ENCODE results near the gene DOK4.

DNA sequence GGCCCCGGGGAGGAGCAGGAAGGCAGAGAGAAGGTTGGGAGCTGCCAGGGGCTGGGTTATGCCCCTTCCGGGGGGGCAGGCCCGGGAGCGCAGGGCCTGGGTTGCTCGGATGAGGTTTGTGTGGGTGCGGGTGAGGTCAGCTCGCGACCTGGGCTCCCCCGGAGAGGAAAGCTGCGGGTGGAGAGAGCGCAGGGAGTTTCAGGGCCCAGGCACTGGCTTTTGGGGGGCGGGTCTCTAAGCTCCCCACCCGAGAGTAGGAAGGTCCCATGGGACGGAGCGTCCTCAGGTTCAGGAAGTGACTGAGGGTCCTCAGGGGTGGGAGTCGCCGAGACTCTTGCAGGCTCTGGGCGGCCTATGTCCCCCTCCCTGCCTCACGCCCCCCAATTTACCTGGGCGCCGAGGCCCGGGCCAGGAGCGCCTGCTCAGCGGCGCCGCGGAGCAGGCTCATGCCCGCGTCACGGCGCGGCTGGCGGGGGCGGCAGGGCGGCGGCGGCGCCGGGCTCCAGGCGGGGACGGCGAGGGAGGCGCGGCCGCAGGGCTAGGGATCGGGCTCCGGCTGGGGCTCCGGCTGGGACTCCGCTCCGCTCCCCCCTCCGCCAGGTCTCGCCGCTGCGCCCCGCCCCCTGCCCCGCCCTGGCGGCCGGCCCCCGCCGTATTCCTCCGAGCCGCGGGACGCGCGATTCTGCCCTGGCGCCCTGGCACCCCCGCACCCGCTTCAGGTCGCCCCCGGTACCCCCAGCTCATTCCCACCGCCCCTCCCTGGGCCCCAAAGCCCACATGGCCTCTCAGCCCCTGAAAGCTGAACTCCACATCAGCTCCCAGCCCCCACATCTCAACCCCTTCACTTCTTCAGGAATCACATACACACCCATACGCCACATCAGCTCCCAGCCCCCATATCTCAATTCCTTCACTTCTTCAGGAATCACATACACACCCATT is at the start of gene DOK4:
- TF ChIP-seq, protein P1, sequence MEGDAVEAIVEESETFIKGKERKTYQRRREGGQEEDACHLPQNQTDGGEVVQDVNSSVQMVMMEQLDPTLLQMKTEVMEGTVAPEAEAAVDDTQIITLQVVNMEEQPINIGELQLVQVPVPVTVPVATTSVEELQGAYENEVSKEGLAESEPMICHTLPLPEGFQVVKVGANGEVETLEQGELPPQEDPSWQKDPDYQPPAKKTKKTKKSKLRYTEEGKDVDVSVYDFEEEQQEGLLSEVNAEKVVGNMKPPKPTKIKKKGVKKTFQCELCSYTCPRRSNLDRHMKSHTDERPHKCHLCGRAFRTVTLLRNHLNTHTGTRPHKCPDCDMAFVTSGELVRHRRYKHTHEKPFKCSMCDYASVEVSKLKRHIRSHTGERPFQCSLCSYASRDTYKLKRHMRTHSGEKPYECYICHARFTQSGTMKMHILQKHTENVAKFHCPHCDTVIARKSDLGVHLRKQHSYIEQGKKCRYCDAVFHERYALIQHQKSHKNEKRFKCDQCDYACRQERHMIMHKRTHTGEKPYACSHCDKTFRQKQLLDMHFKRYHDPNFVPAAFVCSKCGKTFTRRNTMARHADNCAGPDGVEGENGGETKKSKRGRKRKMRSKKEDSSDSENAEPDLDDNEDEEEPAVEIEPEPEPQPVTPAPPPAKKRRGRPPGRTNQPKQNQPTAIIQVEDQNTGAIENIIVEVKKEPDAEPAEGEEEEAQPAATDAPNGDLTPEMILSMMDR (IDR thresholded peaks at IDR 0.05; ENCODE audit: extremely low read depth in 1 of 2, insufficient read depth in 1 of 2, low read depth in 1 of 2, low read length in 2 of 2) = no peak
- TF ChIP-seq EZH2 (IDR thresholded peaks at IDR 0.05; ENCODE audit: borderline replicate concordance, low read depth, low read length, severe bottlenecking) (no peak), JUN (IDR thresholded peaks at IDR 0.05; ENCODE audit: borderline replicate concordance, insufficient read depth, insufficient read length, low read depth) (no peak), POLR2AphosphoS5 (IDR thresholded peaks at IDR 0.05; ENCODE audit: insufficient read depth, low read depth, low read length) (no peak), POLR2A (IDR thresholded peaks at IDR 0.05; ENCODE audit: low read depth, low read length) (no peak)

Measured in endothelial cell of umbilical vein (primary cell).